Endothelial cell of umbilical vein (primary cell): ENCODE results near the gene C1orf105. TPM values are rescaled to one million over a fixed set of nuclear protein-coding genes. Genes with fewer than 3 reads are reported as not detected.

Experiments
- BruUV-seq: library from RNA; stranded (reverse); fragments of 400-500 nt; replicated peaks from 2 replicates; lab custom pipeline; 2021; lab: Mats Ljungman, UMichigan
- CTCF ChIA-PET: fragments of 300-600, 350-600 bp; sonication (Branson Sonifier 250); formaldehyde crosslinking; loops from one replicate; lab custom pipeline; 2021; ENCODE audit warnings: antibody characterized with exemption, inconsistent platforms; lab: Charles Lee
- POLR2A ChIA-PET: fragments of 300-600, 350-600 bp; sonication (Branson Sonifier 250); formaldehyde crosslinking; loops from one replicate; lab custom pipeline; 2021; ENCODE audit warnings: antibody characterized with exemption, inconsistent platforms; lab: Charles Lee
- DNase-seq: peaks from one replicate; pipeline ENCODE4 v3.0.0-alpha.2; 2011; ENCODE audit warnings: low read depth, low spot score
- FAIRE-seq: peaks from 2 replicates; lab custom pipeline; 2011; peaks lifted over from hg19 to GRCh38; lab: Jason Lieb, UNC
- H2AFZ ChIP-seq: 2 replicates; pipeline ENCODE4 v1.6.0; 2012; ENCODE audit warnings: low read depth, low read length, control low read depth, inconsistent platforms
- H3K27ac ChIP-seq: 2 replicates; pipeline ENCODE4 v1.5.1; 2011; ENCODE audit warnings: low read depth, mild to moderate bottlenecking, control low read depth, low read length, moderate library complexity; ENCODE audit not compliant: insufficient read depth
- H3K27me3 ChIP-seq, 2 experiments: 2 replicates each; pipeline versions ENCODE4 v1.6.0 to v1.6.1; 2011; ENCODE audit warnings: low read length in 2 of 2, mixed read lengths in 1 of 2; ENCODE audit not compliant: control insufficient read depth in 2 of 2, insufficient read depth in 2 of 2
- H3K36me3 ChIP-seq, 2 experiments: 2 replicates in 1 of 2; 3 replicates in 1 of 2; pipeline ENCODE4 v1.5.1; 2011; ENCODE audit warnings: low read length in 2 of 2, mild to moderate bottlenecking in 1 of 2, moderate library complexity in 1 of 2; ENCODE audit not compliant: control insufficient read depth in 2 of 2, insufficient read depth in 2 of 2; ENCODE audit errors: extremely low read depth in 1 of 2
- H3K4me1 ChIP-seq: 3 replicates; pipeline ENCODE4 v1.5.1; 2011; ENCODE audit warnings: mild to moderate bottlenecking, low read length; ENCODE audit not compliant: control insufficient read depth, insufficient read depth; ENCODE audit errors: extremely low read depth
- H3K4me2 ChIP-seq: 2 replicates; pipeline ENCODE4 v1.6.1; 2011; ENCODE audit warnings: low read length, control low read depth, mixed read lengths; ENCODE audit not compliant: insufficient read depth
- H3K4me3 ChIP-seq, 3 experiments: fragments of 200-600 bp in 1 of 3; sonication (generic), shearing (Covaris generic) in 1 of 3; replicated peaks in 1 of 3; 2 replicates each; pipeline ENCODE4 v1.5.1; 2011 to 2016; ENCODE audit warnings: control low read depth in 3 of 3, low read length in 3 of 3, mild to moderate bottlenecking in 2 of 3, inconsistent platforms in 1 of 3, low read depth in 1 of 3, moderate library complexity in 1 of 3; ENCODE audit not compliant: insufficient read depth in 1 of 3
- H3K79me2 ChIP-seq: 2 replicates; pipeline ENCODE4 v1.6.0; 2012; ENCODE audit warnings: low read length, inconsistent platforms; ENCODE audit not compliant: control insufficient read depth, insufficient read depth
- H3K9ac ChIP-seq: replicated peaks from 2 replicates; pipeline ENCODE3; 2011; ENCODE audit warnings: low read length, control low read depth; ENCODE audit not compliant: insufficient read depth; ENCODE audit errors: extremely low read depth
- H3K9me1 ChIP-seq: replicated peaks from 3 replicates; pipeline ENCODE4 v1.6.0; 2011; ENCODE audit warnings: mild to moderate bottlenecking, low read length; ENCODE audit not compliant: control insufficient read depth, insufficient read depth; ENCODE audit errors: extremely low read depth
- H3K9me3 ChIP-seq: replicated peaks from 2 replicates; pipeline ENCODE4 v1.5.1; 2012; ENCODE audit warnings: low read length, inconsistent platforms; ENCODE audit not compliant: control insufficient read depth, insufficient read depth
- H4K20me1 ChIP-seq: replicated peaks from 2 replicates; pipeline ENCODE3; 2011; ENCODE audit warnings: mild to moderate bottlenecking, low read length; ENCODE audit not compliant: control insufficient read depth, insufficient read depth; ENCODE audit errors: extremely low read depth
- EZH2 ChIP-seq: IDR thresholded peaks from 2 replicates; pipeline ENCODE4 v1.6.1; 2012; ENCODE audit warnings: borderline replicate concordance, low read depth, mild to moderate bottlenecking, moderate library complexity, low read length, inconsistent platforms; ENCODE audit not compliant: severe bottlenecking
- FOS ChIP-seq: IDR thresholded peaks from 2 replicates; pipeline ENCODE4 v1.6.1; 2011; ENCODE audit warnings: mild to moderate bottlenecking, low read length, moderate library complexity, borderline replicate concordance; ENCODE audit not compliant: insufficient read depth
- GATA2 ChIP-seq: IDR thresholded peaks from 2 replicates; pipeline ENCODE4 v1.7.0; 2011; ENCODE audit warnings: low read depth, mild to moderate bottlenecking, moderate library complexity, mixed read lengths, low read length; ENCODE audit not compliant: insufficient read length, insufficient read depth
- JUN ChIP-seq: IDR thresholded peaks from 2 replicates; pipeline ENCODE4 v1.6.1; 2011; ENCODE audit warnings: borderline replicate concordance, low read depth; ENCODE audit not compliant: insufficient read length, insufficient read depth
- MYC ChIP-seq: IDR thresholded peaks from one replicate; pipeline ENCODE4 v1.6.1; 2011; ENCODE audit warnings: mild to moderate bottlenecking, low read depth, low read length
- POLR2A ChIP-seq: IDR thresholded peaks from 2 replicates; pipeline ENCODE4 v1.6.1; 2012; ENCODE audit warnings: low read depth, mild to moderate bottlenecking, control low read depth, low read length
- dilution Hi-C: fragments of 300-500 bp; cut with MboI; formaldehyde crosslinking; loops from one replicate; pipeline ENCODE4 v1.15.0; 2019; ENCODE audit warnings: low sequenced_read_pairs; ENCODE audit not compliant: extremely low pct_ligation_motif_present
- intact Hi-C: fragments of 100-400 bp; cut with micrococcal nuclease; formaldehyde crosslinking; loops from one replicate; pipeline ENCODE4 v1.10.0; 2022
- polyA plus RNA-seq, 4 experiments: library from polyadenylated mRNA; depleted of rRNA in 3 of 4; stranded (reverse) in 3 of 4; unstranded in 1 of 4; fragments of >200 nt; gene quantifications; 2 replicates each; pipeline versions ENCODE4 v1.2.1 to v1.2.3, GENCODE V29; 2011 to 2012; ENCODE audit warnings: missing spikeins in 1 of 4
- total RNA-seq: library from RNA; stranded (reverse); gene quantifications from 2 replicates; pipeline ENCODE4 v1.2.3, GENCODE V29; 2021

The C1orf105 gene
- total and polyA plus RNA-seq, 2 donors (not counting 3 experiments of a cell fraction or from before 2014, with no cell fraction given) = not detected

DNA sequence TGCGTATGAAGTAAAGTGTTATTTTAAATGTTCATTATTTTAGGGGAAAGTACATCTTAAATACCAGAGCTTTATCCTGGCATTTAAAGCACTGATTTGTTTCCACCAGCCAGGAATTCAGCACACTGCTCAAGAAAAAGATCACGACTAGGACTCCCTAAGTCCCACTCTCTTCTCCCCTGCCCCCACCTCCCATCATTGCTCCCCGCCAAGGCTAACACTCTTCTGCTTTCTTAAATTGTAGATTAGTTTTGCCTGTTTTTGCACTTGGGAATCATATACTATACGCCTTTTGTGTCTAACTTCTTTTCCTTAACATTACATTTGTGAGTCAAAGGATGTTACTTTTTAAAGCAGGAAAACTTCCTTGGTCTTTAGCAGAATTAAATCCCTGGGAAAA is 37.5 kb upstream of the C1orf105 start:
- TF ChIP-seq JUN (no peak), MYC (no peak)
- H3K4me2 ChIP-seq = peak overlapping the region; percentile 86
- no peaks in the 10 kb centered on the region for H4K20me1 ChIP-seq
- no peaks in the 10 kb centered on the region for H3K9me1 ChIP-seq
- peak overlapping the region; percentile 86 for H3K27ac ChIP-seq
- H3K4me3 ChIP-seq = peak overlapping the region in 1 of 3 experiments; percentile 1
- no peaks in the 10 kb centered on the region for H3K27me3 ChIP-seq
- H3K79me2 ChIP-seq = no peaks in the 10 kb centered on the region
- peak overlapping the region; percentile 70 for H3K9ac ChIP-seq
- H2AFZ ChIP-seq = peak overlapping the region; percentile 74
- no TSS peak for BruUV-seq
- ChIA-PET CTCF (interaction anchor here (1.3 kb wide), 1 partner anchor 24 kb away, joined by 4 read pairs; no protein-coding TSS in a partner anchor), POLR2A (no interaction called here)
- intact Hi-C loops = loop anchor here (1.0 to 2.0 kb wide), 3 partner anchors 24 to 238 kb away; no protein-coding TSS in a partner anchor
- dilution Hi-C loops = no loop called here
- H3K4me1 ChIP-seq = peaks cover 39% of the 10 kb centered on the region
- no peak for DNase-seq
- H3K36me3 ChIP-seq = no peaks in the 10 kb centered on the region
- peak; percentile 48 for FAIRE-seq
- H3K9me3 ChIP-seq = no peaks in the 10 kb centered on the region

DNA sequence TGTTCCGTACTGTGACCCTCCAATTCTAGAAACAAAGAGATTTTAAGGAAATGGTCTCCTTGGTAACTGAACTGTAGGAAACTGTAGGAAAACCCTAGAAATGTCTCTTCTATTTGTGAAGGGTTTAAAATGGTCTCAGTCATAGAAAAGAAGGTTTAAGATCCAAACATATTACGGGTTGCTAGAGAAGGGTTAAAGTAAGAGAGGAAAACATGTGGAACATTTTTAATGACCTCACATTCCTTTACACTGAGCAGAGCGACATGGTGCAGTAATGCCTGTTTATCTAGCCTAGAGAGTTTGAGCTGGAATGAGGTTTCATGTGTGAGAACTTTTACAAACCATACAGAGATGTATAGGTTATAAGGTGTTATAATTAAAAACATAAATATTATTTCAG is 36.9 kb upstream of the C1orf105 start:
- Histone ChIP-seq H4K20me1 (no peaks in the 10 kb centered on the region), H3K4me2 (peak overlapping the region; percentile 86), H3K9ac (peak overlapping the region; percentile 70), H3K36me3 (no peaks in the 10 kb centered on the region), H2AFZ (peak overlapping the region; percentile 74), H3K27me3 (no peaks in the 10 kb centered on the region), H3K4me1 (peaks cover 39% of the 10 kb centered on the region), H3K79me2 (no peaks in the 10 kb centered on the region), H3K4me3 (peak overlapping the region in 1 of 3 experiments; percentile 1), H3K9me3 (no peaks in the 10 kb centered on the region), H3K27ac (peak overlapping the region; percentile 86), H3K9me1 (no peaks in the 10 kb centered on the region)
- ChIA-PET CTCF (interaction anchor here (1.2 to 1.4 kb wide), 4 partner anchors 11 to 381 kb away, joined by 3 to 5 read pairs (median 4); no protein-coding TSS in a partner anchor), POLR2A (no interaction called here)
- intact Hi-C loops = loop anchor here (1.0 to 2.0 kb wide), 3 partner anchors 24 to 239 kb away; no protein-coding TSS in a partner anchor
- no peak for TF ChIP-seq GATA2
- TF ChIP-seq POLR2A = no peak
- TF ChIP-seq EZH2 = no peak
- no peak for TF ChIP-seq MYC
- TF ChIP-seq JUN = peak; percentile 29
- TF ChIP-seq FOS = no peak
- DNase-seq (peak; percentile 82), FAIRE-seq (peak; percentile 90)
- dilution Hi-C loops = no loop called here
- BruUV-seq = no TSS peak
